Endothelial cell (in vitro differentiated cells): ENCODE data around the gene EPB42. TPM values are rescaled to one million over a fixed set of nuclear protein-coding genes. Genes with fewer than 3 reads are reported as not detected.
A peak's percentile ranks its signal among the peaks of the same experiment; 100 is the strongest.
"Not testable (repeated sequence)": the region's sequence is repeated elsewhere in the genome, so short reads cannot be mapped to it uniquely, and the experiment has no call there.

Experiments used
- DNase-seq: peaks from one replicate; pipeline ENCODE4 v3.0.0; 2021; ENCODE audit warnings: low spot score
- H3K27ac Mint-ChIP-seq: one replicate; pipeline ENCODE4 v1.8.0; 2021; ENCODE audit warnings: mixed read lengths, inconsistent platforms; ENCODE audit not compliant: unreplicated experiment
- H3K27me3 Mint-ChIP-seq: one replicate; pipeline ENCODE4 v1.8.0; 2021; ENCODE audit warnings: mild to moderate bottlenecking, moderate library complexity, mixed read lengths, inconsistent platforms; ENCODE audit not compliant: unreplicated experiment
- H3K36me3 Mint-ChIP-seq: one replicate; pipeline ENCODE4 v1.8.0; 2021; ENCODE audit warnings: mild to moderate bottlenecking, low read depth, mixed read lengths, inconsistent platforms; ENCODE audit not compliant: unreplicated experiment
- H3K4me1 Mint-ChIP-seq: one replicate; pipeline ENCODE4 v1.8.0; 2021; ENCODE audit warnings: mild to moderate bottlenecking, mixed read lengths, inconsistent platforms; ENCODE audit not compliant: unreplicated experiment
- H3K4me3 Mint-ChIP-seq: one replicate; pipeline ENCODE4 v1.8.0; 2021; ENCODE audit warnings: mild to moderate bottlenecking, mixed read lengths, inconsistent platforms; ENCODE audit not compliant: unreplicated experiment
- H3K9me3 Mint-ChIP-seq: one replicate; pipeline ENCODE4 v1.8.0; 2021; ENCODE audit warnings: mixed read lengths, inconsistent platforms; ENCODE audit not compliant: unreplicated experiment
- total RNA-seq: library from RNA; stranded (reverse); fragmentation: NEBNext Ultra II Directional; extraction: Animal tissue kit (Norgen Biotek cat#: 25700); gene quantifications from one replicate; pipeline ENCODE4 v1.2.1, GENCODE V29; 2021; ENCODE audit not compliant: unreplicated experiment
- TF ChIP-seq, protein P1 (sequence below): fragments of 200-600 bp; sonication (generic); IDR thresholded peaks from one replicate; pipeline ENCODE4 v1.5.0; 2021; ENCODE audit warnings: antibody characterized with exemption; ENCODE audit not compliant: unreplicated experiment

Gene EPB42
- total RNA-seq, 1 donor from 2014 or later, result not detected

DNA sequence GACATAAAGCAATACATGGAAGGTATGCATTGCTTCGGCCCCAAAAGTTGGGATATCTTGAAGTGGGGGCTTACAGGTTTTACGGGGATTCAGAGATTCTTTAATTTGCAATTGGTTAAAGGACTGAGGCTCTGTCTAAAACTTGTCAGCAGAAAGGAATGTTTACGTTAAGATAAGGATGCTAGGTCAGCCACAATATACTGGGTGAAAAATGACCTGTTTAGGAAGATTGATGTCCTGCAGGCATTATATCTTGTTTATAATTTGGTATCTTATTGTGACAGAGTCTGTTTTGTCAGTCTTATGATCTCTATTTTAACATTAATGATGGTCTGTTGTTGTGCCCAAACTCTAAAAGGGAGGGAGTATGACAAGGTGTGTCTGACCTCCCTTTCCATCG, 50.9 kb downstream of the EPB42 start:
- no peaks in the 10 kb centered on the region for H3K9me3 Mint-ChIP-seq
- no peak overlapping the region for H3K27ac Mint-ChIP-seq
- H3K36me3 Mint-ChIP-seq, result peaks cover 38% of the 10 kb centered on the region
- TF ChIP-seq, protein P1, sequence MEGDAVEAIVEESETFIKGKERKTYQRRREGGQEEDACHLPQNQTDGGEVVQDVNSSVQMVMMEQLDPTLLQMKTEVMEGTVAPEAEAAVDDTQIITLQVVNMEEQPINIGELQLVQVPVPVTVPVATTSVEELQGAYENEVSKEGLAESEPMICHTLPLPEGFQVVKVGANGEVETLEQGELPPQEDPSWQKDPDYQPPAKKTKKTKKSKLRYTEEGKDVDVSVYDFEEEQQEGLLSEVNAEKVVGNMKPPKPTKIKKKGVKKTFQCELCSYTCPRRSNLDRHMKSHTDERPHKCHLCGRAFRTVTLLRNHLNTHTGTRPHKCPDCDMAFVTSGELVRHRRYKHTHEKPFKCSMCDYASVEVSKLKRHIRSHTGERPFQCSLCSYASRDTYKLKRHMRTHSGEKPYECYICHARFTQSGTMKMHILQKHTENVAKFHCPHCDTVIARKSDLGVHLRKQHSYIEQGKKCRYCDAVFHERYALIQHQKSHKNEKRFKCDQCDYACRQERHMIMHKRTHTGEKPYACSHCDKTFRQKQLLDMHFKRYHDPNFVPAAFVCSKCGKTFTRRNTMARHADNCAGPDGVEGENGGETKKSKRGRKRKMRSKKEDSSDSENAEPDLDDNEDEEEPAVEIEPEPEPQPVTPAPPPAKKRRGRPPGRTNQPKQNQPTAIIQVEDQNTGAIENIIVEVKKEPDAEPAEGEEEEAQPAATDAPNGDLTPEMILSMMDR, result no peak
- DNase-seq, result no peak
- H3K27me3 Mint-ChIP-seq, result peaks cover 1% of the 10 kb centered on the region
- H3K4me1 Mint-ChIP-seq, result no peaks in the 10 kb centered on the region
- H3K4me3 Mint-ChIP-seq, result no peak overlapping the region

DNA sequence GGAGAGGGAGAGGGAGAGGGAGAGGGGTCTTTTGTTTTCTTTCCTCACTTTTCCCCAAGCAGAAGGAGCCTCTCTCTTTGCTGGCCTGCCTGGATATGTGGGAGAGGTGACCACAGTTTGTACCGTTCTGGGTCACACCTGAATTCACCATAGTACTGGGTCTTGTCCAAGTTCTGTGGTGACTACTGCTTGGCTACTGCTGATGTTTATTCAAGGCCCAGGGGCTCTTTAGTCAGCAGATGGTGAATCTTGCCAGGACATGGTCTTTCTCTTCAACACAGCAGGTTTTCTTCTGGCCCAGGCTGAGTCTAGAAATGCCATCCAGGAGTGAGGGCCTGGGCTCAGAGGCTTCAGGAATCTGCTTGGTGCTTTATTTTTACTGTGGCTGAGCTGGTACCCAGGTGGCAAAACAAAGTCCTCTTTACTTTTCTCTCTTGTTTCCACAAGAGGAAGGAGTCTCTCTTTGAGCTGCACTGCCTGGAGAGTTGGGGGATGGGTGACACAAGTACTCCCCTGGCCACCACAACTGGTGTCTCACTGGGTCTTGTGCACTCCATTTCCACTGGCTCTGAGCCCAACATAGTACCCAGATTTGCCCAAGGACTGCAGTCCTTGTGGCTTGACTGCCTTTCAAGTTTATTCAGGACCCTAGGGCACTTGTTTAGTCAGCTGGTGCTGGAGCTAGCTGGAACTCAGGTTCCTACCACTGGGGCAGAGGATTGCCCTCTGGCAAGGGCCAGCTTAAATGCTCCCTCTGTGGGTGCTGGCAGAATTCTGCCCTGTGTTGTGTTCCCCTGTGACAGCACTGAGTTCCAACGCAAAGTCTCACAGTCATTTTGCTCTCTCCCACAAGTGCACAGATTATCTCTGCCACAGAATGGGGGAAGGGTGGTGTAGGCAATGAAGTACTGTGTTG, 52.4 kb downstream of the EPB42 start:
- Mint-ChIP-seq H3K27me3 (peaks cover 1% of the 10 kb centered on the region), H3K27ac (no peak overlapping the region), H3K9me3 (no peaks in the 10 kb centered on the region), H3K36me3 (peaks cover 28% of the 10 kb centered on the region), H3K4me3 (peak overlapping the region; percentile 51), H3K4me1 (no peaks in the 10 kb centered on the region)
- TF ChIP-seq, protein P1, result no peak
- DNase-seq, result no peak

DNA sequence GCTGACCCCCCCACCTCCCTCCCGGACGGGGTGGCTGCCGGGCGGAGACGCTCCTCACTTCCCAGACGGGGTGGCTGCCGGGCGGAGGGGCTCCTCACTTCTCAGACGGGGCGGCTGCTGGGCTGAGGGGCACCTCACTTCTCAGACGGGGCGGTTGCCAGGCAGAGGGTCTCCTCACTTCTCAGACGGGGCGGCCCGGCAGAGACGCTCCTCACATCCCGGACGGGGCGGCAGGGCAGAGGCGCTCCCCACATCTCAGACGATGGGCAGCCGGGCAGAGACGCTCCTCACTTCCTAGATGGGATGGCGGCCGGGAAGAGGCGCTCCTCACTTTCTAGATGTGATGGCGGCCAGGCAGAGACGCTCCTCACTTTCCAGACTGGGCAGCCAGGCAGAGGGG, 53.6 kb downstream of the EPB42 start:
- not testable (repeated sequence) for DNase-seq, H3K4me3 Mint-ChIP-seq, H3K4me1 Mint-ChIP-seq, H3K27ac Mint-ChIP-seq, H3K9me3 Mint-ChIP-seq, H3K27me3 Mint-ChIP-seq
- peaks cover 23% of the 10 kb centered on the region for H3K36me3 Mint-ChIP-seq

DNA sequence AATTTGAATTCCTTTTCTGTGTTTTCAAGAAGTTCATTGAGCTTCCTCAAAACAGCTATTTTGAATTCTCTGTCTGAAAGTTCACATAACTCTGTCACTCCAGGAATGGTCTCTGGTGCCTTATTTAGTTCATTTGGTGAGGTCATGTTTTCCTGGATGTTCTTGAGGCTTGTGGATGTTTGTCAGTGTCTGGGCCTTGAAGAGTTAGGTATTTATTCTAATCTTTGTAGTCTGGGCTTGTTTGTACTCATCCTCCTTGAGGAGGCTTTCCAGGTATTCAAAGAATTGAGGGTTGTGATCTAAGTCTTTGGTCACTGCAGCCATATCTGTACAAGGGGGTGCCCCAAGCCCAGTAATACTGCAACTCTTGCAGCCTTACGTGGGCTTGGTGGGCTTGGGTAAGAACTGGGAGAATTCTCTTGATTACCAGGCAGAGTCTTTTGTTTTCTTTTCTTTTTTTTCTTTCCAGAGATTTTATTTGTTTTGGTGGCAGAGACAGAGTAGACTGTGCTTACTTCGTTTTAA, 55.0 kb downstream of the EPB42 start:
- Mint-ChIP-seq H3K27ac (no peak overlapping the region), H3K27me3 (peaks cover 1% of the 10 kb centered on the region), H3K36me3 (peaks cover 19% of the 10 kb centered on the region), H3K4me1 (no peaks in the 10 kb centered on the region), H3K9me3 (no peaks in the 10 kb centered on the region), H3K4me3 (no peak overlapping the region)
- TF ChIP-seq, protein P1, result no peak
- DNase-seq, result no peak

DNA sequence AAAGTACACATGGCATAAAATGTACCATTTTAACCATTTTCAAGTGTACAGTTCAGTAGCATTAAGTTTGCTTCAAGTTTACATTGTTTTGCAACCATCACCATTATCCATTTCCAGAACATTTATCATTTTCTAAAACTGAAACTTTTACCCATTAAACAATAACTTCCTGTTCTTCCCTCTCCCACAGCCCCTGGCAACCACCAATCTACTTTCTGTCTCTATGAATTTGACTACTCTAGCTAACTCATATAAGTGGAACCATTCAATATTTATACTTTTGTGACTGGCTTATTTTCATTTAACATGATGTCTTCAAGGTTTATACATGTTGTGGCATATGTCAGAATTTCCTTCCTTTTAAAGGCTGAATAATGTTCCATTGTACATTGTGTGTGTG, 67.5 kb downstream of the EPB42 start:
- Mint-ChIP-seq H3K4me1 (no peaks in the 10 kb centered on the region), H3K9me3 (no peaks in the 10 kb centered on the region), H3K36me3 (peaks cover 3% of the 10 kb centered on the region), H3K27me3 (no peaks in the 10 kb centered on the region), H3K27ac (no peak overlapping the region), H3K4me3 (no peak overlapping the region)
- no peak for DNase-seq
- TF ChIP-seq, protein P1, result no peak
